GM19099 (cell line): Measurements from ENCODE around the gene DDX17.

Source experiments
- POLR2A ChIP-seq: IDR thresholded peaks from 3 replicates; pipeline ENCODE4 v1.6.1; 2011; ENCODE audit warnings: low read depth; ENCODE audit not compliant: insufficient read length; ENCODE audit errors: extremely low read depth

DDX17 gene

DNA sequence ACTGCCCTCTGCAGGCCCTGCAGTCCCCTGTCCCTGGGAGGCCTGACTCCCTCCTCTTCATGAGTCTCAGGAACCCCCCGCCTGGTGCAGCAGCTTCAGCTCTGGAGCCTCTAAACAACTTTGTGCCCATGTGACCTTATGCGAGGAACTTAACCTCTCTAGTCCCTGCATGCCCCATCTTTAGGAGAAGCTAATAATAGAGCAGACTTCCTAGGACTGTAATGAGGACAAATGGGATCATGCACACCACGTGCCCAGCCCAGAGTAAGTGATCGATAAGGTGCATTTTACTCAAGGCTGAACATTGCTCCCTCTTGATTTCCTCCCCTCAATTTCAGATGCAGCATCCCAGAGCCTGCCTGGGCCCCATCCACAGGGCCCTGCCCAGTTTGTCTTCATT is 70.1 kb downstream of the DDX17 start:
- TF ChIP-seq POLR2A = no peak

DNA sequence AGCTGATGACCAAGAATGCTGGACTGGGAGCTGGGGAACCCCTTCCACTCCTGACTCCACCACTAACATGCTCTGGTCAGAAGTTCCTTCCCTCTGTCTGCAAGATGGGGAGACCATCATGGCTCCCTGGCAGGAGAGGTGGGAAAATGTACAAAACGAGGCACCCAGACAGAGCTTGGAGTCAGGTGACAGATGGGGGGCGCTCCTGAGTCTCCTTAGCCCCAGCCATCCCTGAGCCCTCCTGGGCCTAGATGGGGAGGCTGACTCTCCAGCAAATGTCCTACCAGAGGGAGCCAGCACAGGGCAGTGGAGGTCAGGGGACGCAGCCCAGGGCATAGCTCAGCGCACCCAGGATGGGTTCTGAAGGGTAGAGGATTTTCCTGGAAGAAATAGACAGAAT is 71.1 kb downstream of the DDX17 start:
- TF ChIP-seq POLR2A = no peak

DNA sequence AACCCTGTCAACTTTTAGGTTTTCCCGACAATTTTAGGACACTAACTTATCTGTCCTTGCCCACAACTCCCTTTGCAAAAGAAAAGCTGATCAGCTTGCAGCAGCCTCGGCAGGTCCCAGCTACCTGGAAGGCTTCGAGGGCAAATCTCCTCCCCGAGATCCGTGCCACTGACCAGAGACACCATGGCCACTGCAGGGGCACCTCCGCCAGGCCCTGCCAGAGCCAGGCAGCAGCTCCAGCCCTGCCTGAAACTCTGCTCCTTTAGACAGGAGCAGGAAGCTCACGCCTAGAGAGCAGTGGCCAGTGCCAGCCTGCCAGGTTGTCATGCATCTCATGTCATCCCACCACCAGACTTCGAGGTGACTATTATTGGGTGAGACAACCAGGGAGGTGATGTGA is 72.2 kb downstream of the DDX17 start:
- no peak for TF ChIP-seq POLR2A
